ENCODE data around the gene INTS6L.

The INTS6L gene

DNA sequence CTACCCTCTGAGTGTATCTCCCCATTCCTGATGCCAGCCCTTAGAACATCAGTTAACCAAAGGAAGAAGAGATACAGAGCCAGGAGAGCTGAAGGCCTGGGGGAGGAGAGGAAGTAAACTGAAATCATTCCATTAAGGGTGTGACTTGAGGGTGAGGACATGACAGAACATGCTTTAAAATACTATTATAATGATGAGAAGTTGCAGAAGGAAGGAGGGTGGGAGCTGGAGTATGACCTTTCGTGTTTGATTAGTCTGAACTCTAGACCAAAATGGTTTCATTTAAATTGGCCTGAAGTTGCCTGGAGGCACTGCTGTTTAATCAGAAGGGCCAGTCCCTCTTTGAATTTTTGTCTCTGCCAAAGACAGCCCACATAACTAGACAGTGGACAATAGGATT is 11.4 kb downstream of the INTS6L start:
- Histone ChIP-seq H3K4me2 (ENCODE audit: low read length) (no peak overlapping the region), H3K4me3 (ENCODE audit: low read depth, low read length) (no peak overlapping the region)
- TF ChIP-seq, protein P1, sequence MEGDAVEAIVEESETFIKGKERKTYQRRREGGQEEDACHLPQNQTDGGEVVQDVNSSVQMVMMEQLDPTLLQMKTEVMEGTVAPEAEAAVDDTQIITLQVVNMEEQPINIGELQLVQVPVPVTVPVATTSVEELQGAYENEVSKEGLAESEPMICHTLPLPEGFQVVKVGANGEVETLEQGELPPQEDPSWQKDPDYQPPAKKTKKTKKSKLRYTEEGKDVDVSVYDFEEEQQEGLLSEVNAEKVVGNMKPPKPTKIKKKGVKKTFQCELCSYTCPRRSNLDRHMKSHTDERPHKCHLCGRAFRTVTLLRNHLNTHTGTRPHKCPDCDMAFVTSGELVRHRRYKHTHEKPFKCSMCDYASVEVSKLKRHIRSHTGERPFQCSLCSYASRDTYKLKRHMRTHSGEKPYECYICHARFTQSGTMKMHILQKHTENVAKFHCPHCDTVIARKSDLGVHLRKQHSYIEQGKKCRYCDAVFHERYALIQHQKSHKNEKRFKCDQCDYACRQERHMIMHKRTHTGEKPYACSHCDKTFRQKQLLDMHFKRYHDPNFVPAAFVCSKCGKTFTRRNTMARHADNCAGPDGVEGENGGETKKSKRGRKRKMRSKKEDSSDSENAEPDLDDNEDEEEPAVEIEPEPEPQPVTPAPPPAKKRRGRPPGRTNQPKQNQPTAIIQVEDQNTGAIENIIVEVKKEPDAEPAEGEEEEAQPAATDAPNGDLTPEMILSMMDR (IDR thresholded peaks at IDR 0.05) = no peak

DNA sequence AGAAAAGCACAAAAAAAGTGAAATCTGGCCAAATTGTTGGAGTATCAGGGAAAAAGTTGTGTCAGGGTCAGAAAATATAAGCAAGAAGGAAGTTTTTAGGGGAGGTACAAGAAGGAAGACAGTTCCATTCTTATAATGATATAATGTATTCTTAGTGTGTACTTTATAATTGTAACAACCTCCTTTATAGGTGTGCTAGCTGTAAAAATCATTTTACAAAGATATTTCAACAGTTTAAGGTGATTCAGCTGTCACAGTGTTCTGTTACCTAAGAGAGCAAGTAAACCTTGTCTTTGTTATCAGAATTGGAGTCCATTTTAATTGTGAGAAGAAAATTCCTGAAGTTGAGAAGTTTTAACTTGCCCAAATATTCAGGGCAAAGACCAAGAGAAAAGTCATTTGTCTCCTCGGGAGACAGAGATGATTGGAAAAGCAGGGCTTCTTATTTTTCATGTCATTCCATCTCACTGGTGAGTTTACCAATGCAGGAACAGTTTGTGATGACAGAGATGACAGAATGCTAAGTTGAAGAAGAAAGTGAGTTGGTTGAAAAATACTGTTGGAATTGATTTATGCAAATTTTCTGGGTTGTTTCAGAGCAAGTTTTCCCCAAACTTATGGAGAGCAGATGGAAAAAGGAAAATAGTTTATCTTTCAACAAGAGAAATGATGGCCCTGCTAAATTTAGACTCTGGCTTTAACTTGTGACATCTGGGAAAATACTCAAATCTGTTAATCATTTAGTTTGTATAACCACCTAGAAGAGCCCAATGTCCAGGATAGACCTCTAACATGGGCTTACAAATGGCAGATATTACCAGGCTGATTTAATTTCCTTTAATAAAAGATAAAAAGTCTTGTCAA is 14.8 kb downstream of the INTS6L start:
- H3K36me3 ChIP-seq (ENCODE audit: control insufficient read depth, insufficient read depth, low read length) = no peaks in the 10 kb centered on the region
- no peaks in the 10 kb centered on the region for H3K79me2 ChIP-seq
- H2AFZ ChIP-seq = no peak overlapping the region
- H3K4me3 ChIP-seq (ENCODE audit: low read depth, low read length) = no peak overlapping the region
- H3K9ac ChIP-seq = no peak overlapping the region
- H3K4me2 ChIP-seq (ENCODE audit: low read length) = no peak overlapping the region
- no peaks in the 10 kb centered on the region for H3K27me3 ChIP-seq (ENCODE audit: control insufficient read depth, insufficient read depth, low read length)
- H3K27ac ChIP-seq = no peak overlapping the region
- TF ChIP-seq, protein P1 (IDR thresholded peaks at IDR 0.05) = no peak
- no peaks in the 10 kb centered on the region for H3K9me3 ChIP-seq (ENCODE audit: control insufficient read depth, low read length)
- H3K4me1 ChIP-seq = no peaks in the 10 kb centered on the region

More for the DNA sequence above, 11.4 kb downstream of the INTS6L start:
- no peaks in the 10 kb centered on the region for H3K4me1 ChIP-seq
- no peak overlapping the region for H3K27ac ChIP-seq
- no peaks in the 10 kb centered on the region for H3K27me3 ChIP-seq (ENCODE audit: control insufficient read depth, insufficient read depth, low read length)
- H3K36me3 ChIP-seq (ENCODE audit: control insufficient read depth, insufficient read depth, low read length) = no peaks in the 10 kb centered on the region
- H3K9me3 ChIP-seq (ENCODE audit: control insufficient read depth, low read length) = no peaks in the 10 kb centered on the region
- no peak overlapping the region for H2AFZ ChIP-seq
- H3K79me2 ChIP-seq = no peaks in the 10 kb centered on the region
- H3K9ac ChIP-seq = no peak overlapping the region

DNA sequence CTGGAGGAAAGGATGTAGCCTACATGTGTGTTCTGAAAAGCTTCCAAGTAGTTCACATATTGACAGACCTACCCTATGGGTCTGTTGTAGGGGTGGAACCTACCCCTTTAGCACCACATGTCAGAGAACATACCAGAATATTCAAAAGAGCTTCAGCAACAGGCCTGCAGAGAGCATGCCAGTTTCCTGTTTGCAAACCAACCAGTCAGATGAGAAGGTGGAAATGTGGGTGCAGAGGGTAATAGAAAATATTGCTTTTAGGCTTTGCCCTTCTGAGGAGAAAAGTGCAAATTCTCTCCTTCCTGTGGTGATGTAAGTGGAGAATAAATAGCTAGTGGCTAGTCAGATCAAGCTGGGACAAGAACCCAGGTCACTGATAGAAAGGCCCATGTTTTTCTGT is 16.4 kb downstream of the INTS6L start:
- no peaks in the 10 kb centered on the region for H3K27me3 ChIP-seq (ENCODE audit: control insufficient read depth, insufficient read depth, low read length)
- no peak overlapping the region for H2AFZ ChIP-seq
- H3K4me3 ChIP-seq (ENCODE audit: low read depth, low read length) = no peak overlapping the region
- no peak overlapping the region for H3K9ac ChIP-seq
- no peak overlapping the region for H3K27ac ChIP-seq
- no peaks in the 10 kb centered on the region for H3K9me3 ChIP-seq (ENCODE audit: control insufficient read depth, low read length)
- no peaks in the 10 kb centered on the region for H3K36me3 ChIP-seq (ENCODE audit: control insufficient read depth, insufficient read depth, low read length)
- TF ChIP-seq, protein P1 (IDR thresholded peaks at IDR 0.05) = no peak
- H3K79me2 ChIP-seq = no peaks in the 10 kb centered on the region
- H3K4me1 ChIP-seq = no peaks in the 10 kb centered on the region
- H3K4me2 ChIP-seq (ENCODE audit: low read length) = no peak overlapping the region

DNA sequence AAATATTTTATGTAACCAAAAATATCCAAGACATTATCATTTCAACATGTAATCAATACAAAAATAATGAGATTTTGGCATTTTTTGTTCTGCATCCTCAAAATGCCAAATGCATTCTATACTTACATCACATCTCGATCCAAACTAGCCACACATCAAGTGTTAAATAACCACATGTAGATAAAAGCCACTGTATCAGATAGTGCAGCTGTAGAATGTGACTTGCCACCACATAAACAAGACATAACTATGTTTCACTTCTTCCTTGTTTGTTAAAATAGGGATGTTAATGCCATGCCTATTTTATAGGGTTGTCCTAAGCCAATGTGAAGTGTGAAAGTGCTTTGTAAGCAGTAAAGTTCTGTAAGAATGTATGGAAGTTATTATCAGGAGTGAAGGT is 20.9 kb downstream of the INTS6L start:
- Histone ChIP-seq H3K4me3 (ENCODE audit: low read depth, low read length) (no peak overlapping the region), H3K36me3 (ENCODE audit: control insufficient read depth, insufficient read depth, low read length) (no peaks in the 10 kb centered on the region), H3K27ac (no peak overlapping the region), H3K9ac (no peak overlapping the region), H3K79me2 (no peaks in the 10 kb centered on the region), H2AFZ (no peak overlapping the region), H3K4me2 (ENCODE audit: low read length) (no peak overlapping the region), H3K4me1 (no peaks in the 10 kb centered on the region), H3K27me3 (ENCODE audit: control insufficient read depth, insufficient read depth, low read length) (no peaks in the 10 kb centered on the region), H3K9me3 (ENCODE audit: control insufficient read depth, low read length) (no peaks in the 10 kb centered on the region)
- TF ChIP-seq, protein P1 (IDR thresholded peaks at IDR 0.05) = no peak

DNA sequence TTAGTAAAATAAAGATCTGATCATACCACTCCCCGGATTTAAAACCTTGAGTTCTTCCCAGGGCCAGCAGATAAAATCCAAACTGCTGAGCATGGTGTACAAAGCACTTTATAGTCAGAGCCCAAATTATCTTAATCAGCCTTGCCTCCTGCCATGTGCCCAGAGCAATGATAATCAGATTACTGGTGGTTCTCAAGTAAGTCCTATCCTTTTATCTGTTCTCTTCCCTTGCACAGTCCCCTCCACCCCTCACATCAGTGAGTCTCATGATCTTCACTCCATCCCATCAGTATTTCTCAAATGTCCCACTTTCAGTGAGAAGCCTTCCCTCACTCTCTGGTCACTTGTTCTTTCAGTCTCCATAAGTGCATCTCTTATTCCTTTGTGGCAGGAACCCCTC is 22.7 kb downstream of the INTS6L start:
- Histone ChIP-seq H3K4me2 (ENCODE audit: low read length) (no peak overlapping the region), H3K79me2 (no peaks in the 10 kb centered on the region), H3K27me3 (ENCODE audit: control insufficient read depth, insufficient read depth, low read length) (no peaks in the 10 kb centered on the region), H2AFZ (no peak overlapping the region), H3K9me3 (ENCODE audit: control insufficient read depth, low read length) (no peaks in the 10 kb centered on the region), H3K27ac (no peak overlapping the region), H3K4me1 (no peaks in the 10 kb centered on the region), H3K9ac (no peak overlapping the region), H3K36me3 (ENCODE audit: control insufficient read depth, insufficient read depth, low read length) (no peaks in the 10 kb centered on the region), H3K4me3 (ENCODE audit: low read depth, low read length) (no peak overlapping the region)
- TF ChIP-seq, protein P1 (IDR thresholded peaks at IDR 0.05) = no peak
